Measurements from ENCODE around the gene HDAC7.

The HDAC7 gene

GRCh38 chr12:47762850-47763465 is 56.7 kb downstream of the HDAC7 start:
- TF ChIP-seq POLR2AphosphoS5 (IDR thresholded peaks at IDR 0.05; ENCODE audit: low read depth, low read length): no peak
- TF ChIP-seq SPI1 (IDR thresholded peaks at IDR 0.05; ENCODE audit: low read depth, low read length): no peak
- no peak for TF ChIP-seq TAF1 (IDR thresholded peaks at IDR 0.05; ENCODE audit: low read depth, low read length)
- TF ChIP-seq POU2F2 (IDR thresholded peaks at IDR 0.05; ENCODE audit: low read depth, low read length): no peak
- no peak for TF ChIP-seq POLR2A (IDR thresholded peaks at IDR 0.05; ENCODE audit: low read depth, low read length)
- no peak for TF ChIP-seq PAX5 (IDR thresholded peaks at IDR 0.05; ENCODE audit: insufficient read depth, low read length, severe bottlenecking)
- FAIRE-seq (no peak), DNase-seq (ENCODE audit: insufficient read length, low spot score) (no peak)

- DNase-seq (ENCODE audit: insufficient read length, low spot score) (peak; percentile 85), FAIRE-seq (peak; percentile 82)
- TF ChIP-seq POLR2AphosphoS5 (IDR thresholded peaks at IDR 0.05; ENCODE audit: low read depth, low read length): no peak
- no peak for TF ChIP-seq TAF1 (IDR thresholded peaks at IDR 0.05; ENCODE audit: low read depth, low read length)
- TF ChIP-seq POLR2A (IDR thresholded peaks at IDR 0.05; ENCODE audit: low read depth, low read length): no peak
- no peak for TF ChIP-seq PAX5 (IDR thresholded peaks at IDR 0.05; ENCODE audit: insufficient read depth, low read length, severe bottlenecking)
- 0 out of 2 replicates have a peak, but pooled peaks have one; percentile 12 for TF ChIP-seq POU2F2 (IDR thresholded peaks at IDR 0.05; ENCODE audit: low read depth, low read length)
- no peak for TF ChIP-seq SPI1 (IDR thresholded peaks at IDR 0.05; ENCODE audit: low read depth, low read length)
These were observed 60.6 kb downstream of the HDAC7 start, which contains the start of gene RAPGEF3 for GRCh38 chr12:47758834-47759690. RAPGEF3 (minus strand) TSS chr12:47758880; CDS start chr12:47758556, 324 bp downstream.

- FAIRE-seq (no peak), DNase-seq (ENCODE audit: insufficient read length, low spot score) (no peak)
- TF ChIP-seq PAX5 (IDR thresholded peaks at IDR 0.05; ENCODE audit: insufficient read depth, low read length, severe bottlenecking) (no peak), SPI1 (IDR thresholded peaks at IDR 0.05; ENCODE audit: low read depth, low read length) (no peak), POU2F2 (IDR thresholded peaks at IDR 0.05; ENCODE audit: low read depth, low read length) (no peak), TAF1 (IDR thresholded peaks at IDR 0.05; ENCODE audit: low read depth, low read length) (no peak), POLR2AphosphoS5 (IDR thresholded peaks at IDR 0.05; ENCODE audit: low read depth, low read length) (no peak), POLR2A (IDR thresholded peaks at IDR 0.05; ENCODE audit: low read depth, low read length) (no peak)
These were observed 61.2 kb downstream of the HDAC7 start for GRCh38 chr12:47758584-47758833.

- FAIRE-seq: no peak
- DNase-seq (ENCODE audit: insufficient read length, low spot score): no peak
- TF ChIP-seq POU2F2 (IDR thresholded peaks at IDR 0.05; ENCODE audit: low read depth, low read length): no peak
- no peak for TF ChIP-seq POLR2AphosphoS5 (IDR thresholded peaks at IDR 0.05; ENCODE audit: low read depth, low read length)
- TF ChIP-seq PAX5 (IDR thresholded peaks at IDR 0.05; ENCODE audit: insufficient read depth, low read length, severe bottlenecking): no peak
- TF ChIP-seq POLR2A (IDR thresholded peaks at IDR 0.05; ENCODE audit: low read depth, low read length): no peak
- TF ChIP-seq TAF1 (IDR thresholded peaks at IDR 0.05; ENCODE audit: low read depth, low read length): no peak
These were observed 61.7 kb downstream of the HDAC7 start for GRCh38 chr12:47757840-47758583.

- no peak for FAIRE-seq
- TF ChIP-seq POLR2A (IDR thresholded peaks at IDR 0.05; ENCODE audit: low read depth, low read length): no peak
- no peak for TF ChIP-seq PAX5 (IDR thresholded peaks at IDR 0.05; ENCODE audit: insufficient read depth, low read length, severe bottlenecking)
- TF ChIP-seq POU2F2 (IDR thresholded peaks at IDR 0.05; ENCODE audit: low read depth, low read length): no peak
- no peak for TF ChIP-seq POLR2AphosphoS5 (IDR thresholded peaks at IDR 0.05; ENCODE audit: low read depth, low read length)
- no peak for TF ChIP-seq TAF1 (IDR thresholded peaks at IDR 0.05; ENCODE audit: low read depth, low read length)
- TF ChIP-seq SPI1 (IDR thresholded peaks at IDR 0.05; ENCODE audit: low read depth, low read length): no peak
- no peak for DNase-seq (ENCODE audit: insufficient read length, low spot score)
These were observed 62.3 kb downstream of the HDAC7 start for GRCh38 chr12:47757364-47757839.

- no peak for DNase-seq (ENCODE audit: insufficient read length, low spot score)
- FAIRE-seq: peak; percentile 84
- TF ChIP-seq SPI1 (IDR thresholded peaks at IDR 0.05; ENCODE audit: low read depth, low read length) (no peak), TAF1 (IDR thresholded peaks at IDR 0.05; ENCODE audit: low read depth, low read length) (no peak; the same call in 1 of the 2 replicates), POLR2AphosphoS5 (IDR thresholded peaks at IDR 0.05; ENCODE audit: low read depth, low read length) (no peak), PAX5 (IDR thresholded peaks at IDR 0.05; ENCODE audit: insufficient read depth, low read length, severe bottlenecking) (no peak), POLR2A (IDR thresholded peaks at IDR 0.05; ENCODE audit: low read depth, low read length) (no peak), POU2F2 (IDR thresholded peaks at IDR 0.05; ENCODE audit: low read depth, low read length) (no peak)
These were observed 63.8 kb downstream of the HDAC7 start for GRCh38 chr12:47755655-47756562.

- TF ChIP-seq SPI1 (IDR thresholded peaks at IDR 0.05; ENCODE audit: low read depth, low read length) (no peak), TAF1 (IDR thresholded peaks at IDR 0.05; ENCODE audit: low read depth, low read length) (no peak), POLR2AphosphoS5 (IDR thresholded peaks at IDR 0.05; ENCODE audit: low read depth, low read length) (no peak), POU2F2 (IDR thresholded peaks at IDR 0.05; ENCODE audit: low read depth, low read length) (no peak), POLR2A (IDR thresholded peaks at IDR 0.05; ENCODE audit: low read depth, low read length) (no peak), PAX5 (IDR thresholded peaks at IDR 0.05; ENCODE audit: insufficient read depth, low read length, severe bottlenecking) (no peak)
- FAIRE-seq (peak; percentile 88), DNase-seq (ENCODE audit: insufficient read length, low spot score) (no peak)
These were observed 64.8 kb downstream of the HDAC7 start for GRCh38 chr12:47754881-47755280.

GRCh38 chr12:47754126-47754525 is 65.6 kb downstream of the HDAC7 start:
- DNase-seq (ENCODE audit: insufficient read length, low spot score) (no peak), FAIRE-seq (no peak)
- no peak for TF ChIP-seq PAX5 (IDR thresholded peaks at IDR 0.05; ENCODE audit: insufficient read depth, low read length, severe bottlenecking)
- TF ChIP-seq SPI1 (IDR thresholded peaks at IDR 0.05; ENCODE audit: low read depth, low read length): no peak
- TF ChIP-seq TAF1 (IDR thresholded peaks at IDR 0.05; ENCODE audit: low read depth, low read length): no peak
- no peak for TF ChIP-seq POLR2A (IDR thresholded peaks at IDR 0.05; ENCODE audit: low read depth, low read length)
- no peak for TF ChIP-seq POLR2AphosphoS5 (IDR thresholded peaks at IDR 0.05; ENCODE audit: low read depth, low read length)
- no peak for TF ChIP-seq POU2F2 (IDR thresholded peaks at IDR 0.05; ENCODE audit: low read depth, low read length)
